Tibial nerve (tissue), 4 donors: Measurements from ENCODE around the gene UBE2U.

Experiments
- EP300 ChIP-seq, 2 donors: sonication (generic); formaldehyde crosslinking; IDR thresholded peaks; one replicate each; pipeline ENCODE4 v1.6.1; 2017; ENCODE audit warnings: antibody characterized with exemption in 2 of 2, mild to moderate bottlenecking in 1 of 2
- POLR2A ChIP-seq, 2 donors: fragments of 450-650 bp; IDR thresholded peaks; one replicate each; pipeline ENCODE4 v1.6.1; 2017; ENCODE audit warnings: antibody characterized with exemption in 2 of 2, mild to moderate bottlenecking in 2 of 2, moderate library complexity in 2 of 2
- TF ChIP-seq, protein P1 (sequence below), 5 experiments: fragments of 200-600 bp in 3 of 5; fragments of 450-650 bp in 2 of 5; sonication (generic) in 3 of 5; IDR thresholded peaks; one replicate each; pipeline ENCODE4 v1.5.1; 2016 to 2019; ENCODE audit warnings: antibody characterized with exemption in 5 of 5, mild to moderate bottlenecking in 3 of 5, moderate library complexity in 2 of 5

DNA sequence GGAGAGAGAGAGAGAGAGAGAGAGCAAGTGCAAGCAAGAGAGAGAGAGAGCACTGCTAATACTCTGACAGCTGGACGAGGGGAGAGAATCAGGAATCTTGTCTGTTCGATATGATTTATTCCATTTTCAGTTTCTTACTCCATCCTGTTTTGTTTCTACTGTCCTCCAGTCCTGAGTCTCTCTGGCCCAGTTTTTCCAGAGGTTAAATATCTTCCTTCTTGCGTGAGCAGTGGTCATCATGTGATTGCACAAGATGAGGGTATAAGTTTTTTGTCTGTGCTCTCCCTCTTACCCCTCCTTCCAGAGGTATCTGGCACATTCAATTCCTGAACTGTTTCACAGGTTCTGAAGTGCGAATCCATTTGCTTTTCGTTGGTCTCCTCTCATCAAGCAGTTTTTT, 16.8 kb downstream of the UBE2U start:
- no peak for TF ChIP-seq POLR2A (IDR thresholded peaks at IDR 0.05)
- TF ChIP-seq, protein P1, sequence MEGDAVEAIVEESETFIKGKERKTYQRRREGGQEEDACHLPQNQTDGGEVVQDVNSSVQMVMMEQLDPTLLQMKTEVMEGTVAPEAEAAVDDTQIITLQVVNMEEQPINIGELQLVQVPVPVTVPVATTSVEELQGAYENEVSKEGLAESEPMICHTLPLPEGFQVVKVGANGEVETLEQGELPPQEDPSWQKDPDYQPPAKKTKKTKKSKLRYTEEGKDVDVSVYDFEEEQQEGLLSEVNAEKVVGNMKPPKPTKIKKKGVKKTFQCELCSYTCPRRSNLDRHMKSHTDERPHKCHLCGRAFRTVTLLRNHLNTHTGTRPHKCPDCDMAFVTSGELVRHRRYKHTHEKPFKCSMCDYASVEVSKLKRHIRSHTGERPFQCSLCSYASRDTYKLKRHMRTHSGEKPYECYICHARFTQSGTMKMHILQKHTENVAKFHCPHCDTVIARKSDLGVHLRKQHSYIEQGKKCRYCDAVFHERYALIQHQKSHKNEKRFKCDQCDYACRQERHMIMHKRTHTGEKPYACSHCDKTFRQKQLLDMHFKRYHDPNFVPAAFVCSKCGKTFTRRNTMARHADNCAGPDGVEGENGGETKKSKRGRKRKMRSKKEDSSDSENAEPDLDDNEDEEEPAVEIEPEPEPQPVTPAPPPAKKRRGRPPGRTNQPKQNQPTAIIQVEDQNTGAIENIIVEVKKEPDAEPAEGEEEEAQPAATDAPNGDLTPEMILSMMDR (IDR thresholded peaks at IDR 0.05): no peak
- TF ChIP-seq EP300 (IDR thresholded peaks at IDR 0.05): no peak
